Measurements from ENCODE around the gene DCAF15. TPM values are rescaled to one million over a fixed set of nuclear protein-coding genes. Genes with fewer than 3 reads are reported as not detected.

Gene DCAF15
- total RNA-seq, 1 donor from 2014 or later: 6.3 TPM

GRCh38 chr19:13982773-13983172, 30.5 kb downstream of the DCAF15 start:
- DNase-seq (ENCODE audit: low read depth) (no peak), FAIRE-seq (no peak)
- Histone ChIP-seq H3K4me3 (ENCODE audit: low read depth, low read length) (no peak overlapping the region), H3K36me3 (ENCODE audit: control insufficient read depth, insufficient read depth, low read length) (peaks cover 4% of the 10 kb centered on the region), H3K27me3 (ENCODE audit: control insufficient read depth, insufficient read depth, low read length) (no peaks in the 10 kb centered on the region)
- no peak for TF ChIP-seq CTCF (IDR thresholded peaks at IDR 0.05; ENCODE audit: insufficient read depth, low read length, severe bottlenecking)

GRCh38 chr19:13983213-13983889, 31.0 kb downstream of the DCAF15 start:
- Histone ChIP-seq H3K4me3 (ENCODE audit: low read depth, low read length) (no peak overlapping the region), H3K36me3 (ENCODE audit: control insufficient read depth, insufficient read depth, low read length) (peaks cover 4% of the 10 kb centered on the region), H3K27me3 (ENCODE audit: control insufficient read depth, insufficient read depth, low read length) (no peaks in the 10 kb centered on the region)
- TF ChIP-seq CTCF (IDR thresholded peaks at IDR 0.05; ENCODE audit: insufficient read depth, low read length, severe bottlenecking): no peak
- FAIRE-seq: no peak
- DNase-seq (ENCODE audit: low read depth): no peak

GRCh38 chr19:13984186-13984585, 31.9 kb downstream of the DCAF15 start:
- Histone ChIP-seq H3K4me3 (ENCODE audit: low read depth, low read length) (no peak overlapping the region), H3K36me3 (ENCODE audit: control insufficient read depth, insufficient read depth, low read length) (peaks cover 4% of the 10 kb centered on the region), H3K27me3 (ENCODE audit: control insufficient read depth, insufficient read depth, low read length) (no peaks in the 10 kb centered on the region)
- FAIRE-seq (no peak), DNase-seq (ENCODE audit: low read depth) (no peak)
- TF ChIP-seq CTCF (IDR thresholded peaks at IDR 0.05; ENCODE audit: insufficient read depth, low read length, severe bottlenecking): no peak

- no peak for FAIRE-seq
- Histone ChIP-seq H3K4me3 (ENCODE audit: low read depth, low read length) (no peak overlapping the region), H3K36me3 (ENCODE audit: control insufficient read depth, insufficient read depth, low read length) (peaks cover 4% of the 10 kb centered on the region), H3K27me3 (ENCODE audit: control insufficient read depth, insufficient read depth, low read length) (no peaks in the 10 kb centered on the region)
- DNase-seq (ENCODE audit: low read depth): no peak
- TF ChIP-seq CTCF (IDR thresholded peaks at IDR 0.05; ENCODE audit: insufficient read depth, low read length, severe bottlenecking): no peak
These were observed 32.8 kb downstream of the DCAF15 start for GRCh38 chr19:13984875-13985741.

GRCh38 chr19:13985771-13986347, 33.5 kb downstream of the DCAF15 start:
- no peak for DNase-seq (ENCODE audit: low read depth)
- Histone ChIP-seq H3K36me3 (ENCODE audit: control insufficient read depth, insufficient read depth, low read length) (peaks cover 3% of the 10 kb centered on the region), H3K27me3 (ENCODE audit: control insufficient read depth, insufficient read depth, low read length) (no peaks in the 10 kb centered on the region), H3K4me3 (ENCODE audit: low read depth, low read length) (no peak overlapping the region)
- no peak for FAIRE-seq
- no peak for TF ChIP-seq CTCF (IDR thresholded peaks at IDR 0.05; ENCODE audit: insufficient read depth, low read length, severe bottlenecking)
